Stimulated activated CD8-positive, alpha-beta memory T cell treated with anti-CD3 and anti-CD28 coated beads, Interleukin-4, amount 100 ng/mL, for 48 hours (primary cell): ENCODE data around the gene CLSTN2.

ENCODE experiments used
- DNase-seq: peaks from one replicate; pipeline ENCODE4 v3.0.0-alpha.2; 2020

Gene CLSTN2

DNA sequence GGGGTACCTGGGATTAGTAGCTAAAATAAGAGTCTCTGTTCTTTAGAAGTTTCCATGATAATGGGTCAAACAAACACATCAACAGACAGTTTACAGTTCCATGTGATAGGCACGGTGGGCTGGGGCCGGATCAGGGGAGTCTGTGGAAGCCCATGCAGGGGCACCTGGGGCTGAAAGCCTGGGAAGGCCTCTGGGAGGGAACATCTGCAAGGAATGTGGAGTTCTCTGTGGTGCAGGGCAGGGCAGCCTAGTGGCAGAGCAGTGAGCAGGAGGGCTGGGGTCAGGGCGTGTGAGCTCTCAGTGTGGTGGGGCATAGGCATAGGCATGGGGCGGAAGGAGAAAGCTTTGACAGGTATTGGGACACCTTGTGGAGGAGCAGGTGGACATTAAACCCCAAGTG, 535.2 kb downstream of the CLSTN2 start:
- DNase-seq, result no peak

DNA sequence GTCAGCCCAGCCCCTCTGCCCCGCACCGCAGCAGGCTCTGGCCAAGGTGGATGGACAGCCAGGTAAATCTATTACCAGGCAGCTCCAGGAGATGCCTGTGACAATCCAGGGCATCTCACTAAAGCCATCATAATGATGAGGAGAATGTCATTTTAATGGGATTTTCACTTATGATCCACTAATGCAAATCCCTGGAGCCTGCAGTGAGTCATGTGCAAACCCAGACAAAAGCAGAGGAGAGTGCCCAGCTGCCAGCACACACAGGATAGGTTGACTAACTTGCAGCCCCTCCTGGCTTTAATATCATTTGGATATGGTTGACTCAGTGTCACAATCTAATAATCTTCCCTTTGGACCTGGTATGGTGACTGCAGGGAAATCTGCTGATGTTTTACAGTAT, 536.0 kb downstream of the CLSTN2 start:
- no peak for DNase-seq

DNA sequence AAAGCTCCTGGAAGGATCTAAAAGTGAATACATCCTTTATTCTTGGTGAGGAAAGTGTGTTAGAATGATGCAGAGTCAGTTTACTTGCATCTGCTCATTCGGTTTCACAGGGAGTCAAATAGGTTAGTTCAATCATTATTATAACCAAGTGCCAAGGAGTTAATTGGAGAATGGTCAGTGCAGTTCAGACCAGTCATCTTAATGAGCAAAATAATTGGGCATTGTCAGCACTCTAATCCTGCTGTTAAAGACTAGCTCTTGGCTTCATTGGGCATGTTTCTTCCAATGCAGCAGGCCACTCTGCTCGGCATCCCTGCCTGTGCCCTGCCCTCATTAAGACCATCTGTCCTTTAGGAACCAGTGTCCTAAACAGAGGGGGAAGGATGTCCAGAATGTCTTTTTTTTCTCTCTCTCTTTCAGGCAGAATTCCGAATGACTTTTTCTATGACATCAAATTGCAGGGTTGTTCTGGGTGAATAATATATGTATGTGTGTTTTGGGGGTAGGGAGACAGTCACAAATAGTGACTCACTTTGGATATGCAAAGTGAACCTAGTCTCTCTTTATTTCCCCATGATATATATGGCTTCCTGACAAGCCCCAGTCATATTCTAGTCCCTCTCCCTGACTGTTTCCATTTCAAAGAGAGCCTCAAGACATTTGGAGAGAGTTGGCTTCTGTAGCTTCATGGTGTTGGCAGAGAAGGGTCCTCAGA, 537.5 kb downstream of the CLSTN2 start:
- no peak for DNase-seq

DNA sequence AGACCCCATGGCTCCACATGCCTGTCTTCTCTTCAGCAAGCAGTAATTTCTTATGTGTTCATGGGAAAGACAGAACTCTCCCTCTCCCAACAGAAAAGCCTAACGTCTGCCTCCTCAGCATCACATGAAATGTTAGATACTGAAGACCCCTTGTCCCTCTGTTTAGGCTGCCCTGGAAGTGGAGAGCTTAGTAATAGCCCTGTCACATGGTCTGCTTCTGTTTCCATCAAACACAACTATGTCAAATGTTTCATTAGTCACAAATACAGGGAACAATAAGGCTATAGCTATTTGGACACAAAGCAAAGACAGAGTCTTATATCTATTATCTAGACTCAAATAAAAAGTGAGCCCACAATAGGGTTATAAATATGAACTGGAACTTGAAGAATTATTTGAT, 552.6 kb downstream of the CLSTN2 start:
- DNase-seq, result no peak

DNA sequence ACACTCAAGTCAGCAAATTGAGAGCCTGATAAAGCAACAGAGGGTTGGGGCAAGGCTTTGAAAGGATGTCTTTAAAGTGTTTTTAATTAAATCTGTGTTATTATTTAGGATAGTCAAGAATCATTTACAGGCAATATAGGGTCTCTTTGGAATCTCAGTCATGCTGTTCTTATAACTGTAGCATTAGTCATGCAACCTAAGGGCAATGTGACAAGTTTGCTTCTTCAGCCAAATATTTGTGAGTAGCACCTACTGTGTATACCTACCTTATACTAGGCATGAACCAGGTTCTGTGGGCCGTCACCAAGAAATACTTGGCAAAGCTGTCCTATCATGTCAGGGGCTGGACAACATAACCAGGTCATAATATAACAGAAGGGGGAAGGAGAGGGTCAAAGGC, 558.3 kb downstream of the CLSTN2 start:
- no peak for DNase-seq

DNA sequence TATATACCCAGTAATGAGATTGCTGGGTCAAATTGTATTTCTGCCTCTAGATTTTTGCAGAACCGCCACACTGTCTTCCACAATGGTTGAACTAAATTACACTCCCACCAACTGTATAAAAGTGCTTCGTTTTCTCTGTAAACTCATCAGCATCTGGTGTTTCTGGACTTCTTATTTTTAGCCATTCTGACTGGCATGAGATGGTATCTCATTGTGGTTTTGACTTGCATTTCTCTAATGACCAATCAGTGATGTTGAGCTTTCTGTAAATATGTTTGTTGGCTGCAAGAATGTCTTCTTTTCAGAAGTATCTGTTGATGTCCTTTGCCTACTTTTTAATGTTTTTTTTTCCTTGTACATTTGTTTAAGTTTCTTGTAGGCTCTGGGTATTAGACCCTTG, 560.0 kb downstream of the CLSTN2 start:
- DNase-seq, result no peak

DNA sequence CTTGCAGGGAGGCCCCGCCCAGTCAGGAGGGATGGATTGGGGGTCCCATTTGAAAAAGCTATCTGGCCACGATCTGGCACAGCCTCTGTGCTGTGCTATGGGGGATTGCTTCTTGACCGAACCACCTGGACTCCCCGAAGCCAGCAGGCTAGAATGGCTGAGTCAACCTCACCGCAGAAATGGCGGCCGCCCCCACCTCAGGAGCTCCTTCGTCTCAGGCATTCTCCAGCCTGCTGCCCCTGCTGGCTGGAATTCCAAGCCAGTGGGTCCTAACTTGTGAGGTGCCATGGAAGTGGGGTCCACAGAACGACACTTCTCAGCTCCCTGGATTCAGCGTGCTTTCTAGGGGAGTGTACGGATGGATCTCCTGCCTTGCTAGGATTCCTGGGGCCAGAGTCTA, 562.3 kb downstream of the CLSTN2 start:
- DNase-seq, result no peak

DNA sequence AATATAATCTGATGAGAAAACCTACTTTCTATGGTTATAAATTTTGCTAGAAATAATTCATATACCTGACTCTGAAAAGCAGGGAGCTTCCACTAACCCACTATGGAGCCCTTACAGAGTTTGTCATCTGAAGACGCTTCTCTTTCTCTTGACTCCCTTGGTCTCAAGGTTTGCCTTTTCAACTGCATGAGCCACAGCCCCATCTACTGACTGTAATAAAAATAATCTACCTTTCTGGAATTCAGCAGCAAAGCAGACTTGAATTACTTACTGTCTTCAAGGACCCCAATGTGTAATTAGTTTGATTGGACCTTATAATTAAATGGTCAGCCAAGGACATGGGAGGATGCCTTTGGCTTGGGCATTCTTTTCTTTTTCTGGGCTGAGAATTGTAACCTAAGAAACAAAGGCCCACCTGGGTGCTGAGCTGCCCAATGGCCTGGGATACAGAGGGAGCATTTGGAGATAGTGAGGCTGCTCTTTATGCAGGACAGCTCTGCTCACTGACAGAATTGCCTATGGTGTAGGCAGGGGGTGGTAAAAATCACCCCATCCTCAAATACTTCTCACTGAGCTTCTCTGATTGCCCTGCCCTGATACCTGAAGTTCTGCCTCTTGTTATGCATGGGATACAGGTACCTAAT, 564.3 kb downstream of the CLSTN2 start:
- DNase-seq, result no peak

DNA sequence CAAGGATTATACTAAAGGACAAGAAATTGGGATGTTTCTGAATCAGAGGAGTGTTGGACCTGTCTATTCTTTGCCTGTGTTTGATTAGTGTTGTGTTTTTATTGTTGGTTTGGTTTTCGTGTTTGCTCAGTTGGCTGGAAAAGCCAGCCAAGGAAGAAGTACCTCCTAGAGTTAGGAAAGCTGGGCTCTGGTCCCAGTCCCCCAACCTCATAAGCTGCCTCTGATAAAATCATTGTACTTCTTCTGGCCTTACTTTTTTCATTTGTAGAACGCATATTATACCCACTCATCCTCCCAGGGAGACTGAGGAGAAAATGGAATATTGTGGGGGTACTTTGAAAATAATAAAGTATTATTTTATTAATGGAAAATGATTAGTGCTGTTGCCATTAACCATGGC, 565.5 kb downstream of the CLSTN2 start:
- no peak for DNase-seq

DNA sequence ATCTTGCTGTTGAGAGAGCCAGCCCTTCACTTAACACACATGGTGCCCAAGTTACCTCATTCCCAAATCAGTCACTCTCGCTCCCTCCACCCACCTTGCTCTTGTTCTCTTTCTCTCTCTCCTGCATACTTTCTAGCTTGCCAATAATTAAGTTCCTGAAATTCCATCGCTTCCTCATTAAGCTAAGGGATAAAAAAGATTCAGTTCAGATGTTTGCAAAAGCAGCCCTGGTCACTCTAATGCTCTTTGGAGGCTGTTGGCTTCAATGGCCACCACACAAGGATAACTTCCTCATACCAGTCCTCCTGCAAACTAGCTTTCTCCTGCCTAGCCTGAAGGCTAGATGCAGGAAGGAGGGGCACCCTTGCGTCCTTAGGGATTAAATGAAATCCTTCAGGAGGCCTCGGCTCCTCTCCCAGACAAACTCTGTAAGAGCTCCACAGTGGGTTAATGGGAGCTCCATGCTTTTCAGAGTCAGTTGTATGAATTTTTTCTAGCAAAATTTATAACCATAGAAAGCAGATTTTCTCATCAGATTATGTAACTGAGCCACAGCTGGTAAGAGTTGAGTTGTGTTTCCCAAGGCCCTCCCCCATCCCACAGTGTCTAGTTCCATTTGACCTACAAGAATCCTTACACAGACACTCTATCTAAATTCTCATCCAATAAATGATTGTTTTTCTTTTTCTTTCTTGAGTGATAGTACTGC, 566.2 kb downstream of the CLSTN2 start:
- no peak for DNase-seq

DNA sequence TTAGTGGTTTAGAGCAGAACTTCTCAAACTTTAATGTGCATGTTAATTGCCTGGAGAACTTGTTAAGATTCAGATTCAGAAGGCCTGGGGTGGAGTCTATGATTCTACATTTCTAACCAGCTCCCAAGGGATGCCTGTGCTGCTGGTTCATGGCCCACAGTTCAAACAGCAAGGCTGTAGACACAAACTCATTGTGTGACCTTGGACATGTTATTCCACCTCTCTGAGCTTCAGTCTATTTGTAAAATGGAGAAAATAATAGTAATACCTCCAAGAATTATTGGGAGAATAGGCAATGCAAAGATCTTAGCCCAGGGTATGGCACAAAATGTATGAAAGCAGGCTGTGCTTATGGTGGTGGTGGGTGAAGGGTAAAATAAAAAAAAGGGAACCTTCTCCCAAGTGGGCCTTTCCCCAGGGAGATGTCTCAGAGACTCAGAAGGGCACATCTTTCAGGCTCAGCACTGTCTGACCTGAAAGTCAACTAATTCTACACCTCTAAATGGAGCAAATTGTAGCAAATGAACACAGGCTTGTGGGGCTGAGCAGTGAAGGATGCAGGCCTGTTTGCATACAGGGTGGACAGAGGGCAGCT, 566.9 kb downstream of the CLSTN2 start:
- DNase-seq, result no peak

DNA sequence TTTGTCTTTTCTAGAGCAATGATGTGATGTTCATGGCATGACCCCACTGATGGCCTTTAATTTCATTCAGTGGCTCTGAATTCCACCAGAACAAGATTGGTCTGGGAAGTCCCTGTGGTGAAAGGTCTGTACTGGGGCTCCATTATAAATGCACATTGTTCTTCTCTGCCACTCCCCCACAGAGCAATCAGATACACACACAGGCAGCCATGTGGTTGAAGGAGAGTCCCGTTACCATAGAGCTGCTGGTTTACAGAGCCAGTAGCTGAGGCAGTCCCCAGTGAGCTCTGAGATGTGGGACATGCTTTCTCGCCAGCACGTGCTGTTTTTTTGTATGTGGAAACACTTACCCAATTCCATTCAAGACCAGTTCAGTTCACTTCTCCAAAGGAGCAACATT, 570.2 kb downstream of the CLSTN2 start:
- no peak for DNase-seq

DNA sequence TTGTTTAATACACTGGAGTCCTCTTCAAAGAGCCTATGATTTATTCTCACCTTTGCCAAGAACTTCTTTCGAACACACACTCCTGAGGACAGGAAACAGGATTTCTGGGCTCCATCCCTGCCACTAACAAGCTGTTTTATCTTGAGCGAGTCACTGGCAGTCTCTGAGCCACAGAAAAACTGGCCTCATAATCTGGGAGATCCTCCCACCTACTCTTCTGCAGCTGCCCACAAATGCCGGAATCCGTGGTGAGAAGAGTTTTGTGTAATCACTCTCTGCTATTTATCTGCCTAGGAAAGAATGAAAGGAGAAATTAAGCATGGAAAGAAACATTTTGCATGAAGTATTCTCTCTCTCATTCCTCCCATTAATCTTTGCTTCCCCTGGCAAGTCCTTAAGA, 570.9 kb downstream of the CLSTN2 start:
- DNase-seq, result no peak

DNA sequence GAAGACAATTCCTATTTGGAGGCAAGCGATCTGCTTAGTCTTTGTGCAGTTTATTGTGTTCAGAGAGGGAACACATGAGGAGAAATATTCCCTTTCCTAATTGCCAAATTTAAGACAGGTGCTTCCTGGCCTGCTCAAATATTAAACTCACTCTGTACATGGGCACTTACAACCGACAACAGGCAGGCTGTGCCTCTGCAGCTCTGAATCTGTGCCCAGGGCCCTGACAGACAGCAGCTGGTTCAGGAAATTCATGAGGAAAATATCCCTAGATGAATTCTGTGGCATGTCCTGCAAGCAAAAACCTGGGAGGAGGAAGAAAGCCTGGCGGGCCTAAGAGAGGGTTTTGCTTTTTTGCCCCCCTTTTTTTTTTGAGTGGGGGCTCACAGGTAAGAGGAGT, 573.6 kb downstream of the CLSTN2 start:
- DNase-seq, result no peak

DNA sequence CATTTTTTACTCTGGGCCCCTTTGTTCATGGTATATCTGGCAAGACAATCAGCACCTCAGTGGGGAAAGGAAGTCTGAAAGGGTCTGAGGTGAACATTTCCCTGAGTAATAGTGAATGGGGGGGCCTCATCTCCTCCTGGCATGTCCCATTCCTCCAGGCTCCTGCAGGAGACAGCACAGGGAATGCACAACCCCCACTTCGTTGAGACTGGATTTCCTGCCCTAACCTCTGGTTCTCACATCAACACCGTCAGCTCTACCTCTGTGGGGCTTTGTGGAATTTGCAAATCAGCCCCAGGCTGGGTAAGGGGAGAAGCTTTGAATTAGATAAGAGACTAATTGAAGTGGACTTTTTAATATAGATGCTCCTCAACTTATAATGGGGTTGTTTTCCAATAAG, 574.5 kb downstream of the CLSTN2 start:
- no peak for DNase-seq

DNA sequence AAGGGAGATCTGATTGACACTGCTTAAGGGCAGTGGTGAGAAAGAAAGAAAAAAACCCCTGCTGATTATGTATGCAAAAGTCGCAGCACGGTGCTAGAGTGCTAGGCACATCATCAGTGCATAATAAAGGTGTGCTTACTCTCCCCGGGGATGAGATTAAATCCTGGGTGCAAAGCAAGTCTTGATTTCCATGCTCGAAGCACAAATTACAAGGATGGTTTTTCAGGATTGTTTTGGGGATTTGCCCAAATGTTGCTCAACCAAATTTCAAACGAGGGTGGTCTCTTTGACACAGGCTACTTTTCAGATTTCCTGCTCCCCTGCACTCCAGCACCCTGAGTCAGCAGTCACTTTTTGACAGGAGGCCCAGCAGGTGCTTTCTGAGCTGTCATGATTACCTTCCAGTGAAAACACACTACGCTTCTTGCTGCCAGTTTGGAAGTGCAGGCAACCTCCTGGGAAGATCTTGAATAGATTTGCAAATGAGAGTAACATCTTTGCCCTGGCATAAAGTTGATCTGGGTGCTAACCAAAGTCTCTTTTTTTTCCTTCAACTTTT, 575.4 kb downstream of the CLSTN2 start:
- DNase-seq, result no peak

DNA sequence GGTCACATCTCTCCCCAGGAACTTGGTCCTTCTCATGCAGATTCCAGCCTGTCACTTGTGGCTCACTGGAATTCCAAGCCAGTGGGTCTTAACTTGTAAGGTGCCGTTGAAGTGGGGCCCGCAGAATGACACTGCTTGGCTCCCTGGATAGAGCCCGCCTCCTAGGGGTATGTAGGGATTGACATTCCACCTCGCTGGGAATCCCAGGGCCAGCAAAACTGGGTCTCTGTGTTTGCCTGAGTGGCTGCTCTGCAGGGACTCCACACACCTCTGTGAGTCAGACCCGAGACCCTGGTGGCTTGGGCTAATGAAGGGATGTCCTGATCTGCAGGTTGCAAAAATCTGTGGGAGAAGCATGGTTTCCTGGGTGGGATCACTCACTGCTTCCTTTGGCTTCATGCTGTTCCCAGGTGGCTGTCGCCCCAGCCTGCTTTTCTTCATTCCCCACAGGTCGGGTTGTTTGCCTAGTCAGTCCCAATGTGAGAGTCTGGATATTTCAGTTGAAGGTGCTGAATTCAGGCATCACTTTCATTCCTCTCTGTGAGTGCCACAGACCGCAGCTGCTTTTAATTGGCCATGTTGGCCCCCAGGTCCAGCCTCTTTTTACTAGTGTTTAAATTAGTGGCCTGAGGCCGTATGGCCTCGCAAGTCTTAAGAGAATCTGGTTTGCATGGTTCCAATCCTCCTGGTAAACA, 586.9 kb downstream of the CLSTN2 start:
- DNase-seq, result no peak

DNA sequence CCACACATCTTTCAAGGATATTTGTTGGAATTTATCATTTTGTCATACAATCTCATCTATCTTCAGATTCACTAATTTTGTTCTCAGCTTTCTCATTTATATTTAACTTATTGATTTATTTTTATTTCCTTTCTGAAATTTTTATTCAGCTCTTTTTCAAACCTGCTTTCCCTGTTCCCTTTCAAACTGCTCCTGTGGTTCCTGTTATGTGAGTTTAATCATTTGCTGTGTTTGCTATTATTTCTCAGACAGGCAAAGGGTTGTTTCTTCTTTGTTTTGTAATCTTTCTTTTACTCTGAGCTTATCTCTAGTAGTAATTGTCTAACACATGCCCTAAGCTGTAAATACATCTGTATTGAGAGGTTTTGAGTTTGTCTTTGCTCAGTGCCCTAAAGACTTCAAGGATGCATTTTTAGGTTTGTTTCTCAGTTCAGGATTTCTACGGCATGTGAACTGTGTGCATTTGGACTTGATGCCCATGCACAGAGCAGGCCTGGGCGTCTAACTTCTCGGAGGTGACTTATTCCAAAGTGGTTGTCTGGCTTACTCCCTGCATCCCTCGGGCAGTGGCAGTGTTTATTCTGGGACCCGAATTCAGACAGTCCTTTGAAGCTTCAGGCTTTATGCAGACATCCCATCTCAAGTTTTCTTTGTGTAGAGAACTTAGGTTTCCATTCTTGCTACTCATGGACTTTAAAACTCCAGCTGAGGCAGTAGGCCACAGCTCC, 587.8 kb downstream of the CLSTN2 start:
- DNase-seq, result no peak

DNA sequence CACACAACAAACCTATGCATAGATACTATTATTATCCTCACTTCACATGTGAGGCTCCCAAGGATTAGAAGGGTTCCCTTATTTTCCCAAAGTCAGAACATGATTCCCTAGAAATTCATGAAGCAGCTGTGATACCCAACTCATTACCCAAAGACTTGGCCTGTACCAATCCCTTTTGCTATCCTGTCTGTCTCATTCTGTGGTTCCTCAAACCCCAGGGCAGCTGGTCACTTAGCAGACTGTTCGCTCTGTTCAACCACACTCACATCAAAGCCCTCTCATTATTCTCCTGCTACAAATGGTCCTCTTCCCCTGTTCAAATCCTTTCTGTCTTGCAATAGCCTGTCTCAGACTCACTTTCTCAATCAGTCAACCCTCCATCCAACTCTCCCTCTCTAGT, 588.6 kb downstream of the CLSTN2 start:
- no peak for DNase-seq

DNA sequence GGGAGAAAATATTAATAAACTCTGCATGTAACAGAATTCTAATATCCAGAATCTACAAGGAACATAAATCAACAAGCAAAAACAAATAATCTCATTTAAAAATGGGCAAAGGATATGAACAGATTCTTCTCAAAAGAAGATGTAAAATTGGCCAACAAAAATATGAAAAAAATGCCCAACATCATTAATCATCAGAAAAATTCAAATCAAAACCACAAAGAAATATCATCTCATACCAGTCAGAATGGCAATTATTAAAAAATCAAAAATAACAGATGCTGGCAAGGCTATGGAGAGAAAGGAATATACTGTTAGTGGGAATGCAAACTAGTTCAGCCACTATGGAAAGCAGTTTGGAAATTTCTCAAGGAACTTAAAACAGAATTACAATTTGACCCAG, 592.2 kb downstream of the CLSTN2 start:
- no peak for DNase-seq

DNA sequence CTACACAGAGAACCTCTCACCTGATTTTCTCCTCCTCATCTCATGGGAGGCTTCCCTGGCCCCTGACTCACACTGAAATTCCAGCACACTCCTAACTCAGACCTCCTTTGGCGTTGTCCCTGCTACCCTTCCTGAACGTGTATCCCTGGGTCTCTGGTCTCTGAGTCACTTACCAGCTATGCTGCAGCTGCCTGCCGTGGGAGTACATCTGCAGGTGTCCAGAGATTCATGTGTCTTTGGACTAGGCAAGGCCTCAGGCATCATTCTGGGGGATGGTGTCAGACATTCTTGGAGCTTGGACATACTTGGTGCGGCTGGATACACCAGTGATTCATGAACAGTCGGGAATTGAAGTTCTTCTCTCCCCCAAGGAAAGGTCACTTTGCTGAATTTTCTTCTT, 594.1 kb downstream of the CLSTN2 start:
- DNase-seq, result no peak

DNA sequence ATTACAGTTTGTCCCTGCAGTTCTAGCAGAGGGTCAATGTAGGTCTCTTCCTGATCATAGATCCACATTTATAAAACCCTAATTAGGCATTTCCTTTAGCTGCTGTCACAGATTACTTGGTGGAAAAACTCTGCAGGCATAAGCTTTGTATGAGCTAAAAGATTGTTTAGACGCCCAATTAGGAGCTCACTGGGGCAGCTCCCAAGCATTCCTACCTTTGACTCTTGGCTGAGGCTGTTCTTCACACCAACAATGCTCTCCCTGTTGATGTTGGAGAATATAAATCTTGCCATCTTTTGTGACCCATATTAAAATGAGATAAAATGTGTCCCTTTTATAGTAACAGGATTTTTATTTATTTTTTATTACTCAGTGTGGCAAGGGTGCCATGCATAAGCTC, 594.6 kb downstream of the CLSTN2 start:
- DNase-seq, result no peak
